CD14-positive monocyte (primary cell): ENCODE results near the gene POLE. TPM values are rescaled to one million over a fixed set of nuclear protein-coding genes. Genes with fewer than 3 reads are reported as not detected.

ENCODE experiments used
- DNase-seq, 3 donors: peaks; one replicate each; pipeline ENCODE4 v3.0.0-alpha.2; 2011 to 2022
- H2AFZ ChIP-seq: 2 replicates; pipeline ENCODE4 v1.6.0; 2012; ENCODE audit warnings: mild to moderate bottlenecking, low read depth, low read length, inconsistent platforms; ENCODE audit not compliant: insufficient read depth, poor library complexity, severe bottlenecking
- H3K27ac ChIP-seq, 2 donors: 1 replicate in 1 of 2; 2 replicates in 1 of 2; pipeline ENCODE4 v1.5.1; 2012 to 2013; ENCODE audit warnings: low read length in 2 of 2, control low read depth in 1 of 2, inconsistent platforms in 1 of 2, low read depth in 1 of 2, mild to moderate bottlenecking in 1 of 2
- H3K27me3 ChIP-seq, 2 donors: one replicate each; pipeline versions ENCODE4 v1.6.0 to v1.6.1; 2011 to 2013; ENCODE audit warnings: low read length in 2 of 2; ENCODE audit not compliant: control insufficient read depth in 2 of 2, insufficient read depth in 2 of 2
- H3K36me3 ChIP-seq, 2 donors: replicated peaks in 1 of 2; 1 replicate in 1 of 2; 2 replicates in 1 of 2; pipeline versions ENCODE4 v1.5.1 to v1.6.1; 2012 to 2013; ENCODE audit warnings: low read length in 2 of 2, control low read depth in 1 of 2, inconsistent platforms in 1 of 2, mild to moderate bottlenecking in 1 of 2; ENCODE audit not compliant: insufficient read depth in 2 of 2, control insufficient read depth in 1 of 2
- H3K4me1 ChIP-seq, 2 donors: 1 replicate in 1 of 2; 2 replicates in 1 of 2; pipeline versions ENCODE4 v1.5.1 to v1.6.1; 2012 to 2013; ENCODE audit warnings: low read length in 2 of 2, control low read depth in 1 of 2, inconsistent platforms in 1 of 2, mild to moderate bottlenecking in 1 of 2, moderate library complexity in 1 of 2; ENCODE audit not compliant: insufficient read depth in 2 of 2, control insufficient read depth in 1 of 2
- H3K4me2 ChIP-seq: replicated peaks from 2 replicates; pipeline ENCODE3; 2012; ENCODE audit warnings: low read length, moderate library complexity, mild to moderate bottlenecking; ENCODE audit not compliant: poor library complexity, severe bottlenecking; ENCODE audit errors: extremely low read depth
- H3K4me3 ChIP-seq, 3 experiments: fragments of 200-600 bp in 1 of 3; sonication (generic) in 1 of 3; replicated peaks in 1 of 3; 1 replicate in 2 of 3; 2 replicates in 1 of 3; pipeline ENCODE4 v1.5.1; 2011 to 2013; ENCODE audit warnings: low read length in 3 of 3, mild to moderate bottlenecking in 3 of 3, control low read depth in 2 of 3, low read depth in 2 of 3, inconsistent platforms in 1 of 3, moderate library complexity in 1 of 3
- H3K79me2 ChIP-seq: 2 replicates; pipeline ENCODE4 v1.6.0; 2012; ENCODE audit warnings: mild to moderate bottlenecking, control low read depth, inconsistent platforms, low read length, moderate library complexity; ENCODE audit not compliant: insufficient read depth
- H3K9ac ChIP-seq: 2 replicates; pipeline ENCODE4 v1.6.0; 2017; ENCODE audit warnings: low read length, mild to moderate bottlenecking; ENCODE audit not compliant: insufficient read depth, poor library complexity, severe bottlenecking
- H3K9me3 ChIP-seq, 2 donors: replicated peaks in 1 of 2; 1 replicate in 1 of 2; 2 replicates in 1 of 2; pipeline versions ENCODE4 v1.5.1 to v1.6.1; 2012 to 2013; ENCODE audit warnings: low read length in 2 of 2, control low read depth in 1 of 2; ENCODE audit not compliant: control insufficient read depth in 1 of 2, insufficient read depth in 1 of 2
- H4K20me1 ChIP-seq: 2 replicates; pipeline ENCODE4 v1.6.0; 2012; ENCODE audit warnings: mild to moderate bottlenecking, low read length, control low read depth, moderate library complexity; ENCODE audit not compliant: insufficient read depth
- H3K27ac Mint-ChIP-seq, 7 donors: one replicate each; pipeline ENCODE4 v1.8.0; 2020; ENCODE audit warnings: mild to moderate bottlenecking in 7 of 7, mixed read lengths in 7 of 7, moderate library complexity in 6 of 7, inconsistent platforms in 2 of 7
- H3K27me3 Mint-ChIP-seq, 3 donors: one replicate each; pipeline ENCODE4 v1.8.0; 2021 to 2022; ENCODE audit warnings: low read depth in 3 of 3, mild to moderate bottlenecking in 3 of 3, mixed read lengths in 3 of 3, moderate library complexity in 3 of 3, inconsistent platforms in 1 of 3
- H3K36me3 Mint-ChIP-seq, 2 donors: one replicate each; pipeline ENCODE4 v1.8.0; 2020; ENCODE audit warnings: mixed read lengths in 2 of 2, inconsistent platforms in 1 of 2, mild to moderate bottlenecking in 1 of 2
- H3K4me1 Mint-ChIP-seq: one replicate; pipeline ENCODE4 v1.8.0; 2020; ENCODE audit warnings: mild to moderate bottlenecking, mixed read lengths
- H3K4me3 Mint-ChIP-seq, 2 donors: one replicate each; pipeline ENCODE4 v1.8.0; 2020; ENCODE audit warnings: mild to moderate bottlenecking in 2 of 2, mixed read lengths in 2 of 2, moderate library complexity in 1 of 2
- H3K9me3 Mint-ChIP-seq, 7 donors: one replicate each; pipeline ENCODE4 v1.8.0; 2020 to 2022; ENCODE audit warnings: mixed read lengths in 7 of 7, mild to moderate bottlenecking in 6 of 7, moderate library complexity in 6 of 7, inconsistent platforms in 2 of 7
- CTCF ChIP-seq: fragments of 200-600 bp; IDR thresholded peaks from one replicate; pipeline ENCODE4 v1.8.0; 2022; ENCODE audit warnings: antibody characterized with exemption, mild to moderate bottlenecking
- WGBS: methylation state at CpG from one replicate; pipeline ENCODE4 v1.1.5; 2013; ENCODE audit warnings: missing lambda C conversion rate; ENCODE audit not compliant: insufficient coverage; 5-methylcytosine and 5-hydroxymethylcytosine counted together
- intact Hi-C, 2 donors: fragments of 100-400 bp; cut with micrococcal nuclease; formaldehyde crosslinking; loops; one replicate each; pipeline versions ENCODE4 v1.15.0 to v1.15.1; 2023
- polyA plus RNA-seq, 3 donors: library from polyadenylated mRNA; depleted of rRNA in 1 of 3; unstranded in 2 of 3; stranded (reverse) in 1 of 3; fragments of 300-500 nt in 2 of 3; fragments of >200 nt in 1 of 3; fragmentation: Illumina TruSeq in 2 of 3; gene quantifications; 1 replicate in 2 of 3; 2 replicates in 1 of 3; pipeline ENCODE4 v1.2.3, GENCODE V29; 2012 to 2021

The POLE gene
- polyA plus RNA-seq, 3 donors = 1.00 to 24.2 (median 2.2) TPM

- no peak overlapping the region for H3K9ac ChIP-seq
- H2AFZ ChIP-seq = no peak overlapping the region
- 51% methylated on average over 20 of the region's 29 CpGs for WGBS
- H4K20me1 ChIP-seq = no peaks in the 10 kb centered on the region
- H3K4me3 Mint-ChIP-seq = no peak overlapping the region
- H3K27ac Mint-ChIP-seq = peak overlapping the region in 3 of 7 donors; percentile 12 to 74 (median 38)
- H3K4me1 ChIP-seq = peaks cover 8 to 12% of the 10 kb centered on the region in 2 donors
- no peak for TF ChIP-seq CTCF
- intact Hi-C loops = no loop called here
- H3K9me3 ChIP-seq = no peaks in the 10 kb centered on the region
- H3K79me2 ChIP-seq = no peaks in the 10 kb centered on the region
- H3K4me1 Mint-ChIP-seq = peaks cover 18% of the 10 kb centered on the region
- H3K4me3 ChIP-seq = no peak overlapping the region
- no peaks in the 10 kb centered on the region for H3K27me3 ChIP-seq
- H3K27me3 Mint-ChIP-seq = no peaks in the 10 kb centered on the region
- DNase-seq = no peak
- no peak overlapping the region for H3K4me2 ChIP-seq
- peaks cover 65 to 98% of the 10 kb centered on the region in 2 donors for H3K36me3 ChIP-seq
- no peak overlapping the region for H3K27ac ChIP-seq
- H3K9me3 Mint-ChIP-seq = no peaks in the 10 kb centered on the region
- peaks cover 86 to 95% of the 10 kb centered on the region in 2 donors for H3K36me3 Mint-ChIP-seq
These were observed 24.0 kb downstream of the POLE start for GRCh38 chr12:132662901-132663755.

- Histone ChIP-seq H3K4me2 (no peak overlapping the region), H3K4me3 (no peak overlapping the region), H3K36me3 (peaks cover 66 to 98% of the 10 kb centered on the region in 2 donors), H4K20me1 (no peaks in the 10 kb centered on the region), H3K27me3 (no peaks in the 10 kb centered on the region), H3K79me2 (no peaks in the 10 kb centered on the region), H2AFZ (no peak overlapping the region), H3K9ac (no peak overlapping the region), H3K9me3 (no peaks in the 10 kb centered on the region), H3K4me1 (peaks cover 8 to 12% of the 10 kb centered on the region in 2 donors), H3K27ac (no peak overlapping the region)
- Mint-ChIP-seq H3K36me3 (peaks cover 86 to 93% of the 10 kb centered on the region in 2 donors), H3K9me3 (no peaks in the 10 kb centered on the region), H3K4me3 (no peak overlapping the region), H3K27ac (peak overlapping the region in 1 of 7 donors; percentile 10), H3K27me3 (no peaks in the 10 kb centered on the region), H3K4me1 (peaks cover 25% of the 10 kb centered on the region)
- no peak for TF ChIP-seq CTCF
- 50% methylated on average over 3 of the region's 5 CpGs for WGBS
- no peak for DNase-seq
- intact Hi-C loops = no loop called here
These were observed 25.2 kb downstream of the POLE start for GRCh38 chr12:132661972-132662371.
